OCI-LY1 (cell line): ENCODE data around the gene MACF1.

ENCODE experiments used
- H2AFZ ChIP-seq: fragments of 200-600 bp; sonication (generic), shearing (Covaris generic); 2 replicates; pipeline ENCODE4 v1.6.0; 2014; ENCODE audit warnings: antibody characterized with exemption, mild to moderate bottlenecking, low read length
- H3F3A ChIP-seq: fragments of 200-600 bp; sonication (generic), shearing (Covaris generic); 2 replicates; pipeline ENCODE4 v1.6.0; 2014; ENCODE audit warnings: mild to moderate bottlenecking, antibody characterized with exemption, low read length, moderate library complexity; ENCODE audit not compliant: insufficient read depth
- H3K27ac ChIP-seq: fragments of 200-600 bp; sonication (generic); 2 replicates; pipeline ENCODE4 v1.5.1; 2014; ENCODE audit warnings: low read length, mixed run types, mild to moderate bottlenecking, low read depth; ENCODE audit not compliant: poor library complexity, severe bottlenecking
- H3K27me3 ChIP-seq: fragments of 200-600 bp; sonication (generic); 2 replicates; pipeline ENCODE4 v1.6.0; 2014; ENCODE audit warnings: antibody characterized with exemption, mild to moderate bottlenecking, low read length, moderate library complexity; ENCODE audit not compliant: insufficient read depth
- H3K36me3 ChIP-seq: fragments of 200-600 bp; sonication (generic); 2 replicates; pipeline ENCODE4 v1.6.1; 2014; ENCODE audit warnings: mild to moderate bottlenecking, antibody characterized with exemption, low read length, moderate library complexity, mixed read lengths; ENCODE audit not compliant: insufficient read depth
- H3K4me1 ChIP-seq: fragments of 200-600 bp; sonication (generic); 2 replicates; pipeline ENCODE4 v1.5.1; 2014; ENCODE audit warnings: mild to moderate bottlenecking, low read length, moderate library complexity; ENCODE audit not compliant: insufficient read depth, severe bottlenecking
- H3K4me2 ChIP-seq: fragments of 200-600 bp; sonication (generic), shearing (Covaris generic); 2 replicates; pipeline ENCODE4 v1.6.1; 2014; ENCODE audit warnings: low read length
- H3K4me3 ChIP-seq: fragments of 200-600 bp; sonication (generic); 2 replicates; pipeline ENCODE4 v1.5.1; 2014; ENCODE audit warnings: low read length, low read depth, mild to moderate bottlenecking, mixed read lengths; ENCODE audit not compliant: poor library complexity, severe bottlenecking
- H3K79me2 ChIP-seq: fragments of 200-600 bp; shearing (Covaris generic); 2 replicates; pipeline ENCODE4 v1.6.1; 2016; ENCODE audit warnings: mixed run types, low read length, mixed read lengths; ENCODE audit not compliant: insufficient read depth
- H3K9ac ChIP-seq: fragments of 200-600 bp; sonication (generic), shearing (Covaris generic); 2 replicates; pipeline ENCODE4 v1.6.1; 2014; ENCODE audit warnings: mild to moderate bottlenecking, low read length, mixed read lengths
- H3K9me2 ChIP-seq: fragments of 200-600 bp; sonication (generic), shearing (Covaris generic); 2 replicates; pipeline ENCODE4 v1.6.1; 2014; ENCODE audit warnings: low read depth, mild to moderate bottlenecking, low read length, mixed read lengths
- H3K9me3 ChIP-seq: fragments of 200-600 bp; shearing (Covaris generic); 2 replicates; pipeline ENCODE4 v1.6.1; 2014; ENCODE audit warnings: low read length, mixed read lengths
- H4K20me1 ChIP-seq: fragments of 200-600 bp; sonication (generic), shearing (Covaris generic); 2 replicates; pipeline ENCODE4 v1.6.0; 2016; ENCODE audit warnings: mild to moderate bottlenecking, low read length; ENCODE audit not compliant: insufficient read depth
- EZH2 ChIP-seq: fragments of 200-600 bp; sonication (generic), shearing (Covaris generic); IDR thresholded peaks from 2 replicates; pipeline ENCODE4 v1.8.0; 2017; ENCODE audit warnings: borderline replicate concordance, mixed run types, mild to moderate bottlenecking, antibody characterized with exemption, low read length, moderate library complexity, mixed read lengths
- TF ChIP-seq, protein P1 (sequence below): fragments of 200-600 bp; sonication (generic), shearing (Covaris generic); IDR thresholded peaks from 2 replicates; pipeline ENCODE4 v1.5.1; 2017; ENCODE audit warnings: mild to moderate bottlenecking, antibody characterized with exemption, low read length, moderate library complexity, mixed read lengths

Gene MACF1

DNA sequence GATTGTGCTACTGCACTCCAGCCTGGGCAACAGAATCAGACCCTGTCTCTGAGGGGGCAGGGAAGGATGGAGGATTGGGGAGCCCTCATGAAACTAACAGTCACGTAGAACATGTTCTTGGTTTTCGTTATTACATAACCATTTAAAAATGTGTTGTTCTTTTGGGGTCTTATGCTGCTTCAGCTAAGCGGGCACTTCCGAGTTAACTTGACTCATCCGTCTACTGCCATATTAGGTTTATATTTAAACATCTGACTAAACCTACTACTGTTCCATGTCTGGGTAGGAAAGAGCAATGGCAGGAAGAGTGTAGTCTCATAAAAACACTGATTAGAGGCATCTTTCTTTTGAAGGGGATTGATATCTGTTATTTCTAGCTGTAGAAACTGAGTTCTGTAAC lies 227.4 kb downstream of the MACF1 start:
- Histone ChIP-seq H3F3A (no peaks in the 10 kb centered on the region), H3K27me3 (no peaks in the 10 kb centered on the region), H3K36me3 (peaks cover 78% of the 10 kb centered on the region), H3K27ac (no peak overlapping the region), H4K20me1 (no peaks in the 10 kb centered on the region), H3K9me3 (no peaks in the 10 kb centered on the region), H3K79me2 (no peaks in the 10 kb centered on the region), H3K9ac (no peak overlapping the region), H3K4me1 (no peaks in the 10 kb centered on the region), H3K4me3 (no peak overlapping the region), H3K9me2 (no peaks in the 10 kb centered on the region), H2AFZ (no peak overlapping the region), H3K4me2 (no peak overlapping the region)
- TF ChIP-seq, protein P1, sequence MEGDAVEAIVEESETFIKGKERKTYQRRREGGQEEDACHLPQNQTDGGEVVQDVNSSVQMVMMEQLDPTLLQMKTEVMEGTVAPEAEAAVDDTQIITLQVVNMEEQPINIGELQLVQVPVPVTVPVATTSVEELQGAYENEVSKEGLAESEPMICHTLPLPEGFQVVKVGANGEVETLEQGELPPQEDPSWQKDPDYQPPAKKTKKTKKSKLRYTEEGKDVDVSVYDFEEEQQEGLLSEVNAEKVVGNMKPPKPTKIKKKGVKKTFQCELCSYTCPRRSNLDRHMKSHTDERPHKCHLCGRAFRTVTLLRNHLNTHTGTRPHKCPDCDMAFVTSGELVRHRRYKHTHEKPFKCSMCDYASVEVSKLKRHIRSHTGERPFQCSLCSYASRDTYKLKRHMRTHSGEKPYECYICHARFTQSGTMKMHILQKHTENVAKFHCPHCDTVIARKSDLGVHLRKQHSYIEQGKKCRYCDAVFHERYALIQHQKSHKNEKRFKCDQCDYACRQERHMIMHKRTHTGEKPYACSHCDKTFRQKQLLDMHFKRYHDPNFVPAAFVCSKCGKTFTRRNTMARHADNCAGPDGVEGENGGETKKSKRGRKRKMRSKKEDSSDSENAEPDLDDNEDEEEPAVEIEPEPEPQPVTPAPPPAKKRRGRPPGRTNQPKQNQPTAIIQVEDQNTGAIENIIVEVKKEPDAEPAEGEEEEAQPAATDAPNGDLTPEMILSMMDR, result no peak
- no peak for TF ChIP-seq EZH2

DNA sequence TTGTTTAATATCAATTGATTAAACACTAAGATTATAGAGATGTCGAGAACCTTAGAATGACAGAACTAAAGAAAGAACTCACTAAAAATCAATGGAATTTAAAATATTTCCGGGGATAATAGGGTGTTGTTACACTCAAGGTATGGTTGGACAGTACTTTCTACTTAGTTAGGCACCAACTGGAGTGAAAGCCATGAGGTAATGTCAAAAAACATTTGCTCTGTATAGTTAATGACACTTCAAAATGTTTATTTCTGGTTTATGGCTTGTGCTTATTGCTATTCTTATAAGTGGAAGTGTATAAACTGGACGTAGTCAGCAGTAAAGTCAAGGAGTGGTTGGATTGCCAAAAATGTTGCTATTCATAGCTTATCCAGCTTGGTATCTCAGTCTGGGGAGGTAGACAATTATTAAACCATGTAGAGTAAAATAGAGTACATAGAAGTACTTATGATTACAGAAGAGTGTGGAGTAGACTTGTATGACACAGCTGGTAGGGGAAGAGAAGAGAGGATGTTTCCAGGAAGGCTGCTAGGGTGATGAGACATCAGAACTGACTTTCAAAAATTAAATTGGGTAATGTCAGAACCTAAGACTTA lies 230.4 kb downstream of the MACF1 start:
- Histone ChIP-seq H2AFZ (no peak overlapping the region), H3K27me3 (no peaks in the 10 kb centered on the region), H3K27ac (no peak overlapping the region), H3K9me2 (no peaks in the 10 kb centered on the region), H3K4me3 (no peak overlapping the region), H3K9ac (no peak overlapping the region), H3F3A (no peaks in the 10 kb centered on the region), H3K4me2 (no peak overlapping the region), H3K4me1 (no peaks in the 10 kb centered on the region), H3K9me3 (no peaks in the 10 kb centered on the region), H4K20me1 (no peaks in the 10 kb centered on the region), H3K79me2 (no peaks in the 10 kb centered on the region), H3K36me3 (peaks cover 70% of the 10 kb centered on the region)
- TF ChIP-seq, protein P1, result no peak
- TF ChIP-seq EZH2, result no peak

DNA sequence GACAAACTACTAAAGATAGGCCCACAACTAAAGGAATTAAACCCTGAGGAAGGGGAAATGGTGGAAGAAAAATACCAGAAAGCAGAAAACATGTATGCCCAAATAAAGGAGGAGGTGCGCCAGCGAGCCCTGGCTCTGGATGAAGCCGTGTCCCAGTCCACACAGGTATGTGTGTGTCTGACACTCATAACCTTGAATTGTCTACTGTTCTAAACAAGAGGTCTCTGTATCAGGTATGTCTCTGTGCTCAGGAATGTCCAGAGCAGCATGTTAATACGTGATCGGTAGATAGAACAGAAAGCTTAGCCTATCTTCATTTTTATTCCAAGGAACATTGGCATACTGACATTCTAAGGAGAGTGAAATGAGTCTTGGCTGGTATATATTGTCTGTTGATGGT lies 231.1 kb downstream of the MACF1 start:
- Histone ChIP-seq H3K9me3 (no peaks in the 10 kb centered on the region), H2AFZ (no peak overlapping the region), H3K27ac (no peak overlapping the region), H3F3A (no peaks in the 10 kb centered on the region), H3K4me3 (no peak overlapping the region), H4K20me1 (no peaks in the 10 kb centered on the region), H3K27me3 (no peaks in the 10 kb centered on the region), H3K9ac (no peak overlapping the region), H3K9me2 (no peaks in the 10 kb centered on the region), H3K4me1 (no peaks in the 10 kb centered on the region), H3K79me2 (no peaks in the 10 kb centered on the region), H3K4me2 (no peak overlapping the region), H3K36me3 (peaks cover 71% of the 10 kb centered on the region)
- TF ChIP-seq, protein P1, result no peak
- TF ChIP-seq EZH2, result no peak
